ENCODE measurements around the gene WDR7. TPM values are rescaled to one million over a fixed set of nuclear protein-coding genes. Genes with fewer than 3 reads are reported as not detected.

Gene WDR7
- polyA plus RNA-seq, 2 of the 4 experiments (the other 2 are of a cell fraction), result 4.2 to 7.0 TPM

DNA sequence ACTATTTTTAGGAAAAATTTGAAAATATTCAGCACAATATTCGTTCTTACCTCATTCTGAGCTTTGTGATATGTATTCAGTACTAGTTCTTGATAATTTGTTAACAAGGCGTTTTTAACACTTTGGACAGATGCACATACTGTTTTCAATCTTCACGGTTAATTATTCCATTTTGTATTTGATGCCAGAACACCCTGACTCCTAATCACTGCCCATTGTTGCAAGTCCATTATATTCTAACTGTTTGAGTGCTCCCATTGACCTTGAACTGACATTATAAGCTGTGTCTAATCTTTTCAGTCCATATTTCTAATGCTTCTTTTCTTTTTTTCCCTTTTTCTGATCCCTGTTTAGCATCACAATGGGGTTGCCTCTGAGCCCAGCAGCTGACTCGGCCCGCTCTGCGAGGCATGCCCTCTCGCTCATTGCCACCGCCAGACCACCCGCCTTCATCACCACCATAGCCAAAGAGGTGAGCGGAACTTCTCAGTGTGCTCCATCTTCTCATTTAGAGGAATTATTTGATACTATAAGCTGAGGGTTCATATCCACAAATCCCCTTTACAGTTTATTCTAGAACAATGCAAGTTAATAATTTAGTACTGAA lies 284.4 kb downstream of the WDR7 start (continued):
- TF ChIP-seq, protein P1, sequence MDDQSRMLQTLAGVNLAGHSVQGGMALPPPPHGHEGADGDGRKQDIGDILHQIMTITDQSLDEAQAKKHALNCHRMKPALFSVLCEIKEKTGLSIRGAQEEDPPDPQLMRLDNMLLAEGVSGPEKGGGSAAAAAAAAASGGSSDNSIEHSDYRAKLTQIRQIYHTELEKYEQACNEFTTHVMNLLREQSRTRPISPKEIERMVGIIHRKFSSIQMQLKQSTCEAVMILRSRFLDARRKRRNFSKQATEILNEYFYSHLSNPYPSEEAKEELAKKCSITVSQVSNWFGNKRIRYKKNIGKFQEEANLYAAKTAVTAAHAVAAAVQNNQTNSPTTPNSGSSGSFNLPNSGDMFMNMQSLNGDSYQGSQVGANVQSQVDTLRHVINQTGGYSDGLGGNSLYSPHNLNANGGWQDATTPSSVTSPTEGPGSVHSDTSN (IDR thresholded peaks at IDR 0.05), result no peak
- TF ChIP-seq, protein P2, sequence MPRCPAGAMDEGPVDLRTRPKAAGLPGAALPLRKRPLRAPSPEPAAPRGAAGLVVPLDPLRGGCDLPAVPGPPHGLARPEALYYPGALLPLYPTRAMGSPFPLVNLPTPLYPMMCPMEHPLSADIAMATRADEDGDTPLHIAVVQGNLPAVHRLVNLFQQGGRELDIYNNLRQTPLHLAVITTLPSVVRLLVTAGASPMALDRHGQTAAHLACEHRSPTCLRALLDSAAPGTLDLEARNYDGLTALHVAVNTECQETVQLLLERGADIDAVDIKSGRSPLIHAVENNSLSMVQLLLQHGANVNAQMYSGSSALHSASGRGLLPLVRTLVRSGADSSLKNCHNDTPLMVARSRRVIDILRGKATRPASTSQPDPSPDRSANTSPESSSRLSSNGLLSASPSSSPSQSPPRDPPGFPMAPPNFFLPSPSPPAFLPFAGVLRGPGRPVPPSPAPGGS (IDR thresholded peaks at IDR 0.05), result no peak
- TF ChIP-seq, protein P3, sequence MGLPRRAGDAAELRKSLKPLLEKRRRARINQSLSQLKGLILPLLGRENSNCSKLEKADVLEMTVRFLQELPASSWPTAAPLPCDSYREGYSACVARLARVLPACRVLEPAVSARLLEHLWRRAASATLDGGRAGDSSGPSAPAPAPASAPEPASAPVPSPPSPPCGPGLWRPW (IDR thresholded peaks at IDR 0.05), result no peak
- TF ChIP-seq HDAC2 (IDR thresholded peaks at IDR 0.05), result no peak
- TF ChIP-seq ZC3H11A (IDR thresholded peaks at IDR 0.05), result no peak
- TF ChIP-seq TFCP2L1 (CRISPR knock-in tag; IDR thresholded peaks at IDR 0.05), result no peak

DNA sequence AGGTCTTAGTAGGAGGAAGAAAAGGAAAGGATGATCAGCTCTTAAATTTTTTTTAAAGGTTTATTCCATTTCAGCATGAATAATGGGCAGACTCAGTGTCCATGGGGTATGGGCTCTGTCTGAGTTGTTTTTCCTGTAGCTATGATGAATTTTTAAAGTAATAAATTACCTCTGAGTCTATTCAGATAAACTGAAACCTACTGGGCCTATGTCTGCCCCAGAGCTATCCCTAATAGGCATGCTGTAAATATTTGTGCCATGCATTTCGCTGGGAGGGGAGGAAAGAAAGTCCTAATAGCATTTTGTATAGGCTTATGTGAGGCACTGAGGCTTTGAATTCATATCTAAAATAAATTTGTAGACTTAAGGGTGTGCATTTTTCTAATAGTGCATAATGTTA lies 285.3 kb downstream of the WDR7 start:
- CTCF ChIA-PET, result no interaction called here
- POLR2A ChIA-PET, result no interaction called here
- Histone ChIP-seq H3K4me2 (no peak overlapping the region), H3K4me3 (no peak overlapping the region), H3K4me1 (no peaks in the 10 kb centered on the region), H3K9me3 (no peaks in the 10 kb centered on the region), H3K27ac (no peak overlapping the region)
- WGBS (ENCODE audit: missing lambda C conversion rate), result 50% methylated on average over 1 of the region's 1 CpG
- FAIRE-seq, result no peak
- TF ChIP-seq KDM5A (IDR thresholded peaks at IDR 0.05), result no peak
- TF ChIP-seq NPAS2 (CRISPR knock-in tag; IDR thresholded peaks at IDR 0.05; ENCODE audit: borderline replicate concordance), result no peak
- no peak for TF ChIP-seq ZSCAN20 (CRISPR knock-in tag; IDR thresholded peaks at IDR 0.05)
- no peak for TF ChIP-seq NR3C1 (IDR thresholded peaks at IDR 0.05)
- TF ChIP-seq HDAC2 (IDR thresholded peaks at IDR 0.05), result no peak
- TF ChIP-seq ZFP36 (IDR thresholded peaks at IDR 0.05; ENCODE audit: borderline replicate concordance, partially characterized antibody), result no peak
- no peak for TF ChIP-seq CEBPB (IDR thresholded peaks at IDR 0.05)
- no peak for TF ChIP-seq ZNF302 (CRISPR knock-in tag; IDR thresholded peaks at IDR 0.05)
- TF ChIP-seq, protein P2 (IDR thresholded peaks at IDR 0.05), result no peak
- TF ChIP-seq RCOR1 (IDR thresholded peaks at IDR 0.05; ENCODE audit: low read depth, low read length), result no peak
- no peak for ATAC-seq
- no peak for DNase-seq (ENCODE audit: low read depth in 1 of 2, low spot score in 1 of 2)

DNA sequence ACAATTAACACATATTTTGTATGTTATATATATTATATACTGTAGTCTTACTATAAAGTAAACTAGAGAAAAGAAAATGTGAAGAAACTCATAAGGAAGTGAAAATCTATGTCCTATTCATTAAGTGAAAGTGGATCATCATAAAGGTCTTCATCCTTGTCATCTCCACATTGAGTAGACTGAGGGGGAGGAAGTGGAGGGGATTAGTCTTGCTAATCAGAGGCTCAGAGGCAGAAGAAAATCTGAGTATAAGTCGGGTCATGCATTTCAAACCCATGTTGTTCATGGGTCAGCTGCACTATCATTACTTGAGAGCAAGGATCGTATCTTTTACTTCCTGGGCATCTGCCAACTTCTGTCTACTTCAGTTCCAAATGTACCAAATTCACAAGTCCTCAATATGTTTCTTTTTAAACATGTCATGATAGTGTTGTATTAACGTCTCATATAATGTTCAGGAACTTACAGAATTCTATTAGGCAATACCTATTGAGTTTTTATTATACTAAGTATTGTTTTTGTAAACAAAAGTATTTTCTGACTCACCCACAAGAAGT lies 286.8 kb downstream of the WDR7 start:
- CTCF ChIA-PET, result no interaction called here
- ATAC-seq (no peak), DNase-seq (ENCODE audit: low read depth in 1 of 2, low spot score in 1 of 2) (no peak), FAIRE-seq (no peak)
- WGBS (ENCODE audit: missing lambda C conversion rate), result 69% methylated on average over 3 of the region's 3 CpGs
- Histone ChIP-seq H3K4me2 (no peak overlapping the region), H3K27ac (no peak overlapping the region), H3K4me3 (no peak overlapping the region), H3K9me3 (no peaks in the 10 kb centered on the region), H3K4me1 (no peaks in the 10 kb centered on the region)
- no peak for TF ChIP-seq CBX2 (IDR thresholded peaks at IDR 0.05; ENCODE audit: borderline replicate concordance, low read depth)
- TF ChIP-seq RCOR1 (IDR thresholded peaks at IDR 0.05; ENCODE audit: low read depth, low read length), result no peak
- no peak for TF ChIP-seq HOXB13 (CRISPR knock-in tag; IDR thresholded peaks at IDR 0.05; ENCODE audit: low read depth)
- TF ChIP-seq, protein P4, sequence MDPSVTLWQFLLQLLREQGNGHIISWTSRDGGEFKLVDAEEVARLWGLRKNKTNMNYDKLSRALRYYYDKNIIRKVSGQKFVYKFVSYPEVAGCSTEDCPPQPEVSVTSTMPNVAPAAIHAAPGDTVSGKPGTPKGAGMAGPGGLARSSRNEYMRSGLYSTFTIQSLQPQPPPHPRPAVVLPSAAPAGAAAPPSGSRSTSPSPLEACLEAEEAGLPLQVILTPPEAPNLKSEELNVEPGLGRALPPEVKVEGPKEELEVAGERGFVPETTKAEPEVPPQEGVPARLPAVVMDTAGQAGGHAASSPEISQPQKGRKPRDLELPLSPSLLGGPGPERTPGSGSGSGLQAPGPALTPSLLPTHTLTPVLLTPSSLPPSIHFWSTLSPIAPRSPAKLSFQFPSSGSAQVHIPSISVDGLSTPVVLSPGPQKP (IDR thresholded peaks at IDR 0.05; ENCODE audit: low read depth, low read length), result no peak
- TF ChIP-seq, protein P5, sequence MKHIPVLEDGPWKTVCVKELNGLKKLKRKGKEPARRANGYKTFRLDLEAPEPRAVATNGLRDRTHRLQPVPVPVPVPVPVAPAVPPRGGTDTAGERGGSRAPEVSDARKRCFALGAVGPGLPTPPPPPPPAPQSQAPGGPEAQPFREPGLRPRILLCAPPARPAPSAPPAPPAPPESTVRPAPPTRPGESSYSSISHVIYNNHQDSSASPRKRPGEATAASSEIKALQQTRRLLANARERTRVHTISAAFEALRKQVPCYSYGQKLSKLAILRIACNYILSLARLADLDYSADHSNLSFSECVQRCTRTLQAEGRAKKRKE (CRISPR knock-in tag; IDR thresholded peaks at IDR 0.05; ENCODE audit: low read depth), result no peak
- TF ChIP-seq HOXB5 (CRISPR knock-in tag; IDR thresholded peaks at IDR 0.05), result no peak
- POLR2A ChIA-PET, result no interaction called here

Data from A549 (cell line).